SK-N-SH treated with all-trans-retinoic acid at 6 μM for 48 hours (cell line): ENCODE results near the gene HAUS8.

Experiments
- ARNTL ChIP-seq: fragments of 450-650 bp; formaldehyde crosslinking; IDR thresholded peaks from 2 replicates; pipeline ENCODE4 v1.5.0; 2020; ENCODE audit warnings: low read depth, mild to moderate bottlenecking, moderate library complexity, borderline replicate concordance
- CREB5 ChIP-seq: fragments of 250-450 bp; sonication (Bioruptor Pico); IDR thresholded peaks from 2 replicates; pipeline ENCODE4 v1.5.1; 2020; ENCODE audit warnings: low read depth, mild to moderate bottlenecking, moderate library complexity
- CSRNP3 ChIP-seq: fragments of 250-450 bp; sonication (Bioruptor Pico); IDR thresholded peaks from 2 replicates; pipeline ENCODE4 v1.5.1; 2021; ENCODE audit warnings: mild to moderate bottlenecking, moderate library complexity
- ESRRG ChIP-seq: fragments of 250-450 bp; sonication (Bioruptor Pico); IDR thresholded peaks from 2 replicates; pipeline ENCODE4 v1.6.1; 2021; ENCODE audit warnings: mild to moderate bottlenecking
- ISL1 ChIP-seq: fragments of 250-450 bp; sonication (Bioruptor Pico); IDR thresholded peaks from 2 replicates; pipeline ENCODE4 v2.1.2; 2022; ENCODE audit warnings: mild to moderate bottlenecking, moderate library complexity
- PATZ1 ChIP-seq: fragments of 250-450 bp; sonication (Bioruptor Pico); IDR thresholded peaks from 2 replicates; pipeline ENCODE4 v1.8.0; 2020; ENCODE audit warnings: mild to moderate bottlenecking, moderate library complexity, borderline replicate concordance
- PPARA ChIP-seq: fragments of 250-450 bp; sonication (Bioruptor Pico); IDR thresholded peaks from 2 replicates; pipeline ENCODE4 v1.5.0; 2020; ENCODE audit warnings: mild to moderate bottlenecking, borderline replicate concordance
- RARB ChIP-seq: fragments of 250-450 bp; sonication (Bioruptor Pico); IDR thresholded peaks from 2 replicates; pipeline ENCODE4 v1.8.0; 2021; ENCODE audit warnings: mild to moderate bottlenecking, moderate library complexity
- TCF4 ChIP-seq: fragments of 250-450 bp; sonication (Bioruptor Pico); IDR thresholded peaks from 2 replicates; pipeline ENCODE4 v1.8.0; 2021; ENCODE audit warnings: mild to moderate bottlenecking, moderate library complexity, borderline replicate concordance
- ZFP3 ChIP-seq: fragments of 250-450 bp; sonication (Bioruptor Pico); IDR thresholded peaks from 2 replicates; pipeline ENCODE4 v1.5.0; 2020; ENCODE audit warnings: mild to moderate bottlenecking, moderate library complexity
- ZFP30 ChIP-seq: fragments of 450-650 bp; formaldehyde crosslinking; IDR thresholded peaks from 2 replicates; pipeline ENCODE4 v1.5.0; 2022; ENCODE audit warnings: mild to moderate bottlenecking, moderate library complexity
- ZNF565 ChIP-seq: fragments of 450-650 bp; formaldehyde crosslinking; conservative IDR thresholded peaks from 2 replicates; pipeline ENCODE4 v1.5.0; 2020; ENCODE audit warnings: low read depth, mild to moderate bottlenecking, moderate library complexity
- ZNF70 ChIP-seq: fragments of 450-650 bp; formaldehyde crosslinking; IDR thresholded peaks from 2 replicates; pipeline ENCODE4 v1.5.0; 2020; ENCODE audit warnings: mild to moderate bottlenecking, moderate library complexity
- ZNF8 ChIP-seq: fragments of 450-650 bp; formaldehyde crosslinking; IDR thresholded peaks from 2 replicates; pipeline ENCODE4 v1.5.0; 2020; ENCODE audit warnings: mild to moderate bottlenecking, moderate library complexity

GRCh38 chr19:17055636-17056035 lies 19.6 kb downstream of the HAUS8 start:
- TF ChIP-seq ARNTL (CRISPR knock-in tag) (no peak), PATZ1 (CRISPR knock-in tag) (no peak), CREB5 (no peak), ISL1 (CRISPR knock-in tag) (no peak), ZFP3 (CRISPR knock-in tag) (no peak), ESRRG (CRISPR knock-in tag) (no peak), ZFP30 (CRISPR knock-in tag) (no peak), PPARA (CRISPR knock-in tag) (no peak), CSRNP3 (CRISPR knock-in tag) (no peak), ZNF70 (no peak), ZNF565 (no peak), RARB (no peak), ZNF8 (CRISPR knock-in tag) (no peak), TCF4 (CRISPR knock-in tag) (no peak)
